Natural killer cell (primary cell): ENCODE data around the gene PCGF3. TPM values are rescaled to one million over a fixed set of nuclear protein-coding genes. Genes with fewer than 3 reads are reported as not detected.

Experiments
- ATAC-seq, 3 donors: fragments of 150-1000 bp in 2 of 3; fragments of 200-7000 bp in 1 of 3; cut with Tn5 transposase; 1 replicate in 1 of 3; 2 replicates in 2 of 3; pipeline ENCODE4 v1.10.0; 2021; ENCODE audit warnings: mild to moderate bottlenecking in 2 of 3, moderate library complexity in 2 of 3
- DNase-seq, 2 donors: peaks; one replicate each; pipeline versions ENCODE4 v3.0.0 to v3.0.0-alpha.2; 2013 to 2021; ENCODE audit warnings: mixed read lengths in 1 of 2
- H3K27ac ChIP-seq: one replicate; pipeline ENCODE4 v1.5.1; 2013; ENCODE audit warnings: mild to moderate bottlenecking, low read length
- H3K27me3 ChIP-seq: one replicate; pipeline ENCODE4 v1.6.1; 2013; ENCODE audit warnings: low read length; ENCODE audit not compliant: control insufficient read depth, insufficient read depth
- H3K36me3 ChIP-seq: one replicate; pipeline ENCODE4 v1.6.1; 2013; ENCODE audit warnings: low read length; ENCODE audit not compliant: control insufficient read depth, insufficient read depth
- H3K4me1 ChIP-seq: one replicate; pipeline ENCODE4 v1.6.1; 2013; ENCODE audit warnings: low read length; ENCODE audit not compliant: control insufficient read depth, insufficient read depth
- H3K4me3 ChIP-seq: one replicate; pipeline ENCODE4 v1.5.1; 2013; ENCODE audit warnings: low read length
- H3K9me3 ChIP-seq: one replicate; pipeline ENCODE4 v1.6.1; 2013; ENCODE audit warnings: low read length; ENCODE audit not compliant: control insufficient read depth, insufficient read depth
- H3K27ac Mint-ChIP-seq, 2 donors: one replicate each; pipeline ENCODE4 v1.8.0; 2022; ENCODE audit warnings: mild to moderate bottlenecking in 2 of 2, mixed read lengths in 2 of 2, moderate library complexity in 1 of 2
- H3K27me3 Mint-ChIP-seq, 2 donors: one replicate each; pipeline ENCODE4 v1.8.0; 2022; ENCODE audit warnings: low read depth in 2 of 2, mixed read lengths in 2 of 2
- H3K36me3 Mint-ChIP-seq: one replicate; pipeline ENCODE4 v1.8.0; 2022; ENCODE audit warnings: mixed read lengths
- H3K4me1 Mint-ChIP-seq, 2 donors: one replicate each; pipeline ENCODE4 v1.8.0; 2022; ENCODE audit warnings: mixed read lengths in 2 of 2
- H3K4me3 Mint-ChIP-seq: one replicate; pipeline ENCODE4 v1.8.0; 2022; ENCODE audit warnings: mild to moderate bottlenecking, moderate library complexity, mixed read lengths
- H3K9me3 Mint-ChIP-seq, 2 donors: one replicate each; pipeline ENCODE4 v1.8.0; 2022; ENCODE audit warnings: mixed read lengths in 2 of 2
- CTCF ChIP-seq: fragments of 200-600 bp; IDR thresholded peaks from one replicate; pipeline ENCODE4 v1.8.0; 2022; ENCODE audit warnings: antibody characterized with exemption
- WGBS: methylation state at CpG from one replicate; pipeline ENCODE4 v1.1.7; 2013; ENCODE audit warnings: missing lambda C conversion rate; ENCODE audit not compliant: insufficient coverage; 5-methylcytosine and 5-hydroxymethylcytosine counted together
- intact Hi-C: fragments of 100-400 bp; cut with micrococcal nuclease; formaldehyde crosslinking; loops from one replicate; pipeline ENCODE4 v1.14.2; 2022
- total RNA-seq, 4 donors: library from RNA; stranded (reverse); fragments of 120-200 nt in 1 of 4; gene quantifications; one replicate each; pipeline versions ENCODE4 v1.2.3 to v1.2.4, GENCODE V29; 2013 to 2022

Gene PCGF3
- total RNA-seq, 3 donors from 2014 or later (not counting 1 experiment from before 2014, with no cell fraction given) = 71.2 to 101 (median 97.2) TPM

- WGBS = 94% methylated on average over 13 of the region's 13 CpGs
- Mint-ChIP-seq H3K4me3 (no peak overlapping the region), H3K27me3 (no peaks in the 10 kb centered on the region), H3K27ac (no peak overlapping the region), H3K36me3 (no peaks in the 10 kb centered on the region), H3K4me1 (peaks cover 24 to 53% of the 10 kb centered on the region in 2 donors), H3K9me3 (no peaks in the 10 kb centered on the region)
- DNase-seq = no peak
- Histone ChIP-seq H3K27me3 (no peaks in the 10 kb centered on the region), H3K9me3 (no peaks in the 10 kb centered on the region), H3K4me1 (peaks cover 34% of the 10 kb centered on the region), H3K27ac (no peak overlapping the region), H3K36me3 (no peaks in the 10 kb centered on the region), H3K4me3 (no peak overlapping the region)
- ATAC-seq = no peak
- no peak for TF ChIP-seq CTCF
- intact Hi-C loops = no loop called here
Observed at GRCh38 chr4:710916-711315, 5.3 kb downstream of the PCGF3 start.

GRCh38 chr4:712093-712492 is 6.5 kb downstream of the PCGF3 start:
- no peak for TF ChIP-seq CTCF
- Histone ChIP-seq H3K36me3 (no peaks in the 10 kb centered on the region), H3K4me1 (peaks cover 25% of the 10 kb centered on the region), H3K9me3 (no peaks in the 10 kb centered on the region), H3K27me3 (no peaks in the 10 kb centered on the region), H3K27ac (no peak overlapping the region), H3K4me3 (no peak overlapping the region)
- no peak for ATAC-seq
- Mint-ChIP-seq H3K36me3 (no peaks in the 10 kb centered on the region), H3K27me3 (no peaks in the 10 kb centered on the region), H3K4me1 (peaks cover 24 to 53% of the 10 kb centered on the region in 2 donors), H3K4me3 (no peak overlapping the region), H3K27ac (peak overlapping the region in 1 of 2 donors; percentile 64), H3K9me3 (no peaks in the 10 kb centered on the region)
- 86% methylated on average over 3 of the region's 3 CpGs for WGBS
- DNase-seq = no peak
- intact Hi-C loops = no loop called here

- DNase-seq = no peak
- H3K9me3 ChIP-seq = no peaks in the 10 kb centered on the region
- H3K27me3 ChIP-seq = no peaks in the 10 kb centered on the region
- H3K4me1 Mint-ChIP-seq = peaks cover 32 to 60% of the 10 kb centered on the region in 2 donors
- H3K27ac ChIP-seq = no peak overlapping the region
- peaks cover 22% of the 10 kb centered on the region for H3K4me1 ChIP-seq
- TF ChIP-seq CTCF = no peak
- H3K4me3 Mint-ChIP-seq = no peak overlapping the region
- H3K9me3 Mint-ChIP-seq = no peaks in the 10 kb centered on the region
- H3K27ac Mint-ChIP-seq = peak overlapping the region; percentile 64 to 65
- H3K36me3 Mint-ChIP-seq = no peaks in the 10 kb centered on the region
- intact Hi-C loops = no loop called here
- no peak overlapping the region for H3K4me3 ChIP-seq
- WGBS = 51% methylated on average over 8 of the region's 9 CpGs
- ATAC-seq = no peak
- H3K27me3 Mint-ChIP-seq = no peaks in the 10 kb centered on the region
- no peaks in the 10 kb centered on the region for H3K36me3 ChIP-seq
Observed at GRCh38 chr4:712916-713632, 7.4 kb downstream of the PCGF3 start.

- intact Hi-C loops = no loop called here
- H3K36me3 ChIP-seq = no peaks in the 10 kb centered on the region
- no peaks in the 10 kb centered on the region for H3K27me3 ChIP-seq
- WGBS = 94% methylated on average over 18 of the region's 18 CpGs
- peaks cover 16% of the 10 kb centered on the region for H3K4me1 ChIP-seq
- Mint-ChIP-seq H3K36me3 (no peaks in the 10 kb centered on the region), H3K27ac (peak overlapping the region; percentile 68), H3K4me1 (peaks cover 29 to 59% of the 10 kb centered on the region in 2 donors), H3K27me3 (no peaks in the 10 kb centered on the region), H3K9me3 (no peaks in the 10 kb centered on the region), H3K4me3 (no peak overlapping the region)
- H3K4me3 ChIP-seq = no peak overlapping the region
- ATAC-seq (no peak), DNase-seq (no peak)
- no peak overlapping the region for H3K27ac ChIP-seq
- no peaks in the 10 kb centered on the region for H3K9me3 ChIP-seq
- no peak for TF ChIP-seq CTCF
Observed at GRCh38 chr4:714087-714486, 8.5 kb downstream of the PCGF3 start.
